ENCODE measurements around the gene TIGD1. TPM values are rescaled to one million over a fixed set of nuclear protein-coding genes. Genes with fewer than 3 reads are reported as not detected.

TIGD1 gene
- total and polyA plus RNA-seq, 2 experiments from 2014 or later = 7.6 to 9.3 TPM

DNA sequence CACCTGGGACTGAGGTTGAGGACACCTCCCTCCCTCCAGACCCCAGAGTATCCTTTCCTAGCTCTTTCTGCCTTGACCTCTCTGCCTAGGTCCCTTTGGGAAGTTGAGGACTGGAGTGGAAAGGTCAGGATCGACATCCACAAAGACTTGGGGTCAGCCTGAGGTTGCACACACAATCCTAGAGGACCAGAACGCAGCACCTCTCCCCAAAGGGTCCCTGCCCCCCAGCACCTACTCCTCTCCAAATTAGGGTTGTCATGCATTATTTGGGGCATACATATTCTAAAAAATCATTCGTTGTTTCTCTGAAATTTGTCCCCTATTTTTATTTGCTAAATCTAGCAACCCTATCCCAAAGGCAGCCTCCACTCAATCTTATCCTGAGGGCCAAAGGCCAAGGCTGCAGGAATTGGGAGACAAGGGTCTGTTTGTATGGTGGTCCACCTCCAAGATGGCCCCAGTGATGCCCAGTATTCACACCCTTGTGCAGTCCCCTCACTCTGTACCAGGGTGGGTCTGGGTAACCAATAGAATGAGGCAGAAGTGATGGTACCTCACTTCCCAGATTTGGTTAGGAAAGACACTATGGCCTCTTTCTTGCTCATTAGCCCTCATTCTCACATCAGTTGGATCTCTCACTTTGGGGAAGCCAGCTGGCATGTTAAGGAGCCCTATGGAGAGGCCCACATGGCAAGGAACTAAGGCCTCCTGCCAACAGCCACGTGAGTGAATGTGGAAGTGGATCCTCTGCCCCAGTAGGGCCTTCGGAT, 14.4 kb downstream of the TIGD1 start (continued):
- TF ChIP-seq, protein P1, sequence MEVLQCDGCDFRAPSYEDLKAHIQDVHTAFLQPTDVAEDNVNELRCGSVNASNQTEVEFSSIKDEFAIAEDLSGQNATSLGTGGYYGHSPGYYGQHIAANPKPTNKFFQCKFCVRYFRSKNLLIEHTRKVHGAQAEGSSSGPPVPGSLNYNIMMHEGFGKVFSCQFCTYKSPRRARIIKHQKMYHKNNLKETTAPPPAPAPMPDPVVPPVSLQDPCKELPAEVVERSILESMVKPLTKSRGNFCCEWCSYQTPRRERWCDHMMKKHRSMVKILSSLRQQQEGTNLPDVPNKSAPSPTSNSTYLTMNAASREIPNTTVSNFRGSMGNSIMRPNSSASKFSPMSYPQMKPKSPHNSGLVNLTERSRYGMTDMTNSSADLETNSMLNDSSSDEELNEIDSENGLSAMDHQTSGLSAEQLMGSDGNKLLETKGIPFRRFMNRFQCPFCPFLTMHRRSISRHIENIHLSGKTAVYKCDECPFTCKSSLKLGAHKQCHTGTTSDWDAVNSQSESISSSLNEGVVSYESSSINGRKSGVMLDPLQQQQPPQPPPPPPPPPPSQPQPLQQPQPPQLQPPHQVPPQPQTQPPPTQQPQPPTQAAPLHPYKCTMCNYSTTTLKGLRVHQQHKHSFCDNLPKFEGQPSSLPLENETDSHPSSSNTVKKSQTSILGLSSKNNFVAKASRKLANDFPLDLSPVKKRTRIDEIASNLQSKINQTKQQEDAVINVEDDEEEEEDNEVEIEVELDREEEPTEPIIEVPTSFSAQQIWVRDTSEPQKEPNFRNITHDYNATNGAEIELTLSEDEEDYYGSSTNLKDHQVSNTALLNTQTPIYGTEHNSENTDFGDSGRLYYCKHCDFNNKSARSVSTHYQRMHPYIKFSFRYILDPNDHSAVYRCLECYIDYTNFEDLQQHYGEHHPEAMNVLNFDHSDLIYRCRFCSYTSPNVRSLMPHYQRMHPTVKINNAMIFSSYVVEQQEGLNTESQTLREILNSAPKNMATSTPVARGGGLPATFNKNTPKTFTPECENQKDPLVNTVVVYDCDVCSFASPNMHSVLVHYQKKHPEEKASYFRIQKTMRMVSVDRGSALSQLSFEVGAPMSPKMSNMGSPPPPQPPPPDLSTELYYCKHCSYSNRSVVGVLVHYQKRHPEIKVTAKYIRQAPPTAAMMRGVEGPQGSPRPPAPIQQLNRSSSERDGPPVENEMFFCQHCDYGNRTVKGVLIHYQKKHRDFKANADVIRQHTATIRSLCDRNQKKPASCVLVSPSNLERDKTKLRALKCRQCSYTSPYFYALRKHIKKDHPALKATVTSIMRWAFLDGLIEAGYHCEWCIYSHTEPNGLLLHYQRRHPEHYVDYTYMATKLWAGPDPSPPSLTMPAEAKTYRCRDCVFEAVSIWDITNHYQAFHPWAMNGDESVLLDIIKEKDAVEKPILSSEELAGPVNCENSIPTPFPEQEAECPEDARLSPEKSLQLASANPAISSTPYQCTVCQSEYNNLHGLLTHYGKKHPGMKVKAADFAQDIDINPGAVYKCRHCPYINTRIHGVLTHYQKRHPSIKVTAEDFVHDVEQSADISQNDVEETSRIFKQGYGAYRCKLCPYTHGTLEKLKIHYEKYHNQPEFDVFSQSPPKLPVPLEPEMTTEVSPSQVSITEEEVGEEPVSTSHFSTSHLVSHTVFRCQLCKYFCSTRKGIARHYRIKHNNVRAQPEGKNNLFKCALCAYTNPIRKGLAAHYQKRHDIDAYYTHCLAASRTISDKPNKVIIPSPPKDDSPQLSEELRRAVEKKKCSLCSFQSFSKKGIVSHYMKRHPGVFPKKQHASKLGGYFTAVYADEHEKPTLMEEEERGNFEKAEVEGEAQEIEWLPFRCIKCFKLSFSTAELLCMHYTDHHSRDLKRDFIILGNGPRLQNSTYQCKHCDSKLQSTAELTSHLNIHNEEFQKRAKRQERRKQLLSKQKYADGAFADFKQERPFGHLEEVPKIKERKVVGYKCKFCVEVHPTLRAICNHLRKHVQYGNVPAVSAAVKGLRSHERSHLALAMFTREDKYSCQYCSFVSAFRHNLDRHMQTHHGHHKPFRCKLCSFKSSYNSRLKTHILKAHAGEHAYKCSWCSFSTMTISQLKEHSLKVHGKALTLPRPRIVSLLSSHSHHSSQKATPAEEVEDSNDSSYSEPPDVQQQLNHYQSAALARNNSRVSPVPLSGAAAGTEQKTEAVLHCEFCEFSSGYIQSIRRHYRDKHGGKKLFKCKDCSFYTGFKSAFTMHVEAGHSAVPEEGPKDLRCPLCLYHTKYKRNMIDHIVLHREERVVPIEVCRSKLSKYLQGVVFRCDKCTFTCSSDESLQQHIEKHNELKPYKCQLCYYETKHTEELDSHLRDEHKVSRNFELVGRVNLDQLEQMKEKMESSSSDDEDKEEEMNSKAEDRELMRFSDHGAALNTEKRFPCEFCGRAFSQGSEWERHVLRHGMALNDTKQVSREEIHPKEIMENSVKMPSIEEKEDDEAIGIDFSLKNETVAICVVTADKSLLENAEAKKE (CRISPR knock-in tag; IDR thresholded peaks at IDR 0.05) = no peak
- TF ChIP-seq ZNF114 (CRISPR knock-in tag; IDR thresholded peaks at IDR 0.05) (no peak), CREB1 (CRISPR knock-in tag; IDR thresholded peaks at IDR 0.05; ENCODE audit: low read depth) (no peak), EZH2phosphoT487 (IDR thresholded peaks at IDR 0.05; ENCODE audit: unreplicated experiment) (no peak), JUNB (IDR thresholded peaks at IDR 0.05; ENCODE audit: unreplicated experiment) (no peak), EZH2 (IDR thresholded peaks at IDR 0.05; ENCODE audit: low read depth, unreplicated experiment) (no peak), ZNF331 (CRISPR knock-in tag; IDR thresholded peaks at IDR 0.05; ENCODE audit: low read depth) (no peak)
- TF ChIP-seq, protein P2, sequence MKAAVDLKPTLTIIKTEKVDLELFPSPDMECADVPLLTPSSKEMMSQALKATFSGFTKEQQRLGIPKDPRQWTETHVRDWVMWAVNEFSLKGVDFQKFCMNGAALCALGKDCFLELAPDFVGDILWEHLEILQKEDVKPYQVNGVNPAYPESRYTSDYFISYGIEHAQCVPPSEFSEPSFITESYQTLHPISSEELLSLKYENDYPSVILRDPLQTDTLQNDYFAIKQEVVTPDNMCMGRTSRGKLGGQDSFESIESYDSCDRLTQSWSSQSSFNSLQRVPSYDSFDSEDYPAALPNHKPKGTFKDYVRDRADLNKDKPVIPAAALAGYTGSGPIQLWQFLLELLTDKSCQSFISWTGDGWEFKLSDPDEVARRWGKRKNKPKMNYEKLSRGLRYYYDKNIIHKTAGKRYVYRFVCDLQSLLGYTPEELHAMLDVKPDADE (IDR thresholded peaks at IDR 0.05) = no peak
- TF ChIP-seq, protein P3, sequence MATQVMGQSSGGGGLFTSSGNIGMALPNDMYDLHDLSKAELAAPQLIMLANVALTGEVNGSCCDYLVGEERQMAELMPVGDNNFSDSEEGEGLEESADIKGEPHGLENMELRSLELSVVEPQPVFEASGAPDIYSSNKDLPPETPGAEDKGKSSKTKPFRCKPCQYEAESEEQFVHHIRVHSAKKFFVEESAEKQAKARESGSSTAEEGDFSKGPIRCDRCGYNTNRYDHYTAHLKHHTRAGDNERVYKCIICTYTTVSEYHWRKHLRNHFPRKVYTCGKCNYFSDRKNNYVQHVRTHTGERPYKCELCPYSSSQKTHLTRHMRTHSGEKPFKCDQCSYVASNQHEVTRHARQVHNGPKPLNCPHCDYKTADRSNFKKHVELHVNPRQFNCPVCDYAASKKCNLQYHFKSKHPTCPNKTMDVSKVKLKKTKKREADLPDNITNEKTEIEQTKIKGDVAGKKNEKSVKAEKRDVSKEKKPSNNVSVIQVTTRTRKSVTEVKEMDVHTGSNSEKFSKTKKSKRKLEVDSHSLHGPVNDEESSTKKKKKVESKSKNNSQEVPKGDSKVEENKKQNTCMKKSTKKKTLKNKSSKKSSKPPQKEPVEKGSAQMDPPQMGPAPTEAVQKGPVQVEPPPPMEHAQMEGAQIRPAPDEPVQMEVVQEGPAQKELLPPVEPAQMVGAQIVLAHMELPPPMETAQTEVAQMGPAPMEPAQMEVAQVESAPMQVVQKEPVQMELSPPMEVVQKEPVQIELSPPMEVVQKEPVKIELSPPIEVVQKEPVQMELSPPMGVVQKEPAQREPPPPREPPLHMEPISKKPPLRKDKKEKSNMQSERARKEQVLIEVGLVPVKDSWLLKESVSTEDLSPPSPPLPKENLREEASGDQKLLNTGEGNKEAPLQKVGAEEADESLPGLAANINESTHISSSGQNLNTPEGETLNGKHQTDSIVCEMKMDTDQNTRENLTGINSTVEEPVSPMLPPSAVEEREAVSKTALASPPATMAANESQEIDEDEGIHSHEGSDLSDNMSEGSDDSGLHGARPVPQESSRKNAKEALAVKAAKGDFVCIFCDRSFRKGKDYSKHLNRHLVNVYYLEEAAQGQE (IDR thresholded peaks at IDR 0.05; ENCODE audit: unreplicated experiment) = no peak

Data from GM23338 (cell line).